HL-60 (cell line): Measurements from ENCODE around the gene TRAF3IP3.

ENCODE experiments used
- CTCF ChIP-seq: IDR thresholded peaks from one replicate; pipeline ENCODE4 v1.5.1; 2011; ENCODE audit warnings: low read length, control low read depth, inconsistent platforms; ENCODE audit not compliant: insufficient read depth
- GABPA ChIP-seq: IDR thresholded peaks from 2 replicates; pipeline ENCODE4 v1.6.1; 2012; ENCODE audit warnings: low read depth
- POLR2AphosphoS5 ChIP-seq: IDR thresholded peaks from 2 replicates; pipeline ENCODE4 v1.6.1; 2012; ENCODE audit warnings: low read depth

GRCh38 chr1:209727785-209728184 is 28.1 kb upstream of the TRAF3IP3 start:
- TF ChIP-seq CTCF (no peak), POLR2AphosphoS5 (no peak), GABPA (no peak)
